Stimulated activated CD4-positive, alpha-beta T cell treated with anti-CD3 and anti-CD28 coated beads, Interleukin-1b, Interleukin-23, amount 100 ng/mL, for 1 hour (primary cell): ENCODE results near the gene KRTAP4-11.
"Not testable (repeated sequence)": the region's sequence is repeated elsewhere in the genome, so short reads cannot be mapped to it uniquely, and the experiment has no call there.

Experiments used
- DNase-seq, 2 donors: peaks; one replicate each; pipeline ENCODE4 v3.0.0-alpha.2; 2020; ENCODE audit warnings: low read depth in 2 of 2

Gene KRTAP4-11

DNA sequence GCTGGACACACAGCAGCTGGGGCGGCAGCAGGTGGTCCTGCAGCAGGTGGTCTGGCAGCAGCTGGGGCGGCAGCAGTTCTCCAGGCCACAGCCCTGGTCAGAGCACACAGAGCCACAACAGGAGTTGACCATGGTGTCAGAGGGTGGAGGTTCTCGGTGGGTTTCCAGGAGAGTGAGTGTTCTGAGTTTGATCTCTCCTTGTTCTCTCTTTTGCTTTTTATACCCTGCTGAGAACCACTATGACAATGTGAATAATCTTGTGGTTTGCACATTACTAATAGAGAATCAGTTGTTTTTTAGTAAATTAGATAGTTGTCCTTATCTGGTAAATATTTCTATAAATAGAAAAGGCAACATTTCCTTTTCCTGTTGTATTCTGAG is 5.8 kb upstream of the KRTAP4-11 start, which contains the start of gene KRTAP4-12:
Gene KRTAP4-12, minus strand, starts transcription at position 192 of the 381 bp plus-strand sequence. Its CDS starts 60 bp downstream, at position 132.
- not testable (repeated sequence) for DNase-seq

GRCh38 chr17:41123292-41123990 is 5.3 kb upstream of the KRTAP4-11 start:
- not testable (repeated sequence) for DNase-seq

- no peak for DNase-seq
Observed at GRCh38 chr17:41121742-41122141, 3.6 kb upstream of the KRTAP4-11 start.

DNA sequence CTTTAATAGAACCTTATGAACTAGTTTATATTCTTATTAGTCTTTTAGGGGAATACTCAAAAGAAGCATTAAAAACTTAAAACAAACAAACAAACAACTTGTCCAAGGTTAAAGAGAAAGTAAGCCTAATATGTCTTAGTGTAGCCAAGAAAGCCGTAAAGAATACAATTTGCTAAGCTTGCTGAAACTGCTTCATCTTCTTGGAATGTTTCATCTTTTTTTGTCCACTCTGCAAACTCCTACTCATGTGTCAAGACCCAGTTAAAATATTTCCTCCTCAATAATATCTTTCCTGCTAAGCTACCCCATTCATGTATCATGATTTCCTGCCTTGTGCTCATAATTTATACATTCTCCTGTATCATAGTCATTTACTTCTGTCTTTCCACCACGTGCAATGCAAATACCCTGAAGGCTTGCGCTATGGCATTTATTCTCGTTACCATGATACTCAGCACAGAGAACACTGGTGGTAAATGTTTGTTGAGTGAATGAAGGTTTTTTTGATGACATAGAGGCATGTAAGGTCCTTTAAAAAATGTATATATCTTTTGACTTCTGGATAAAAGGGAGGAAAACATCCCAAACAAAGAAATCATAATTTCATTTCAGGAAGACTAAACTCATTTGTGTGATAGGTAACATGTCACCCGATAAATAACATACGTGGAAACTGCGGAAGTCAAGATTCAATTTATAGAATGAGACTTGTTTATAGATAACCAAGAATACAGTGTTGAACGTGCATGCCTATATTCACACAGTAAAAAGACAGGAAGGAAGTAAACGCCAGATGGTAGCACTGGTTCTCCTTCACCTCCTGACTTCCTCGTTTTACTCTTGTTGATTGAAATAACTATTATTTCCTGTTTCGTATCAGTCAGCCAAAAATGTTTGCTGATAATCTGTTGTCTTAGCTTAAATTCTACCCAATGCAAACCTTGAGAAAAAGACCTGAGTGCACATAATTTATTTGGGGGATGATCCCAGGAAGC is 1.8 kb upstream of the KRTAP4-11 start:
- DNase-seq = not testable (repeated sequence)

DNA sequence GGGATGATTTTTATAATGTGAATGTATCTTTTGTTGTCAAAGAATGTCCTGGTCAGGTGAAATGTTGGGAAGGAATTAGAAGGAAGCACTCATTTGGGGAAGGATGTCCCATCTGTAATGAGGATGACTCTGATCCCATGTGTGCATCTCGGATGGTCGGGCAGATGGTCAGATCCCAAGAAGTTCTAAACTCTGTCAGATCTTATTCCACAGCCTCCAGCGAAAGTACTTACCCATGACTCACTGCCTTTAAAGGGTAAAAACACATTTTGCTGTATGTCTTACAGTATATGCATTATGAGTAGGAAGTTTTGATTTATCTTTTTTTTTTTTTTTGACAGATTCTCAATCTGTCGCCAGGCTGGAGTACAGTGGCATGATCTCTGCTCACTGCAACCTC is 548 bp upstream of the KRTAP4-11 start:
- no peak for DNase-seq

DNA sequence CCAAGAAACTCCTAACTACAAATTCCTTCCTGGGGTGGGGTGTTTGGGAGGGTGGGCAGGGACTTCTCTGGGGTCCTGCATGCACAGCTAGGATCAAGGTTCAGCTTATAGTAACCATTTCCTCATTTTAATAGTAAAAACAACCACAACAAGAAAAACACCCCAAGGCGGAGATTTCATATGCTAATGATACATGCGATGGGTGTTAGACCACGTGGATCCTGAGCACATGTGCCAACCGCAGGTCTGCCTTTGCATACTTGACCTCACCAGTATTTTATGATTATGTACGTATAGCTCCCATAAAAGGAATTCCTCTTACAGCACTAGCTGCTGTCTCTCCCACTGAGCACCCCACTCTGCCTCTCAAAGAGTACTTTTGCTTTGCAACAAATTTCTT is 1.9 kb downstream of the KRTAP4-11 start:
- no peak for DNase-seq

DNA sequence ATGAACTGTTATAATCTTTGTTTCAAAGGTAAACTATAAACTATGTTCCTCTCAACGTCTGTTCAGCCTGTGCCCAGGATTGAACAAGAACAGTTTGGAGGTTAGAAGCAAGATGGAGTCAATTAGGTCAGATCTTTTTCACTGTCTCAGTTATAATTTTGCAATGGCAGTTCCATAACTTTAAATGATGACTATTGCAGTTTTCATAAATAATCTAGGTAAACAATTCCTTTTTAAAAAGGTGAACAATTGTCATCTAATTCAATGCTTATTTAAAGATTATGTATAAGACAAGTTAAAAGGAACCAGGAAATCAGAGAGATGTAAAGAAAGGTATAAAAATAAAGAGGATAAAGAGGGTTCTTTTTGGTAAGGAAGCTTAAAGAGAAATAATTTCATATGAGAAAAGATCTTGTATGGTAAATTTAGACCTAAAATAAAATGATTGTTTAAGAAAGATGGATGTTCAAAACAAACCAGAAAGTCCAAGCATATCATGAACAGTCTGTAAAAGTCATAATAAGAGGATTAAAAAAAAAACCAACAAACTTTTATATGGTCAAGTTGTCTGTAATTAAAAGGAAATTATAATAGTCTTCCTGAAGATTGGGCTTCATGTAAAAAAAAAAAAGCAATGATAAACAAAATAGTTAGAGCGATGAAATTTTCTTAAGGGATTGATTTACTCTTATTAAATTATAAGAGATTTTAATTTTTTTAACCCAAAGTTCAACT is 6.9 kb downstream of the KRTAP4-11 start:
- DNase-seq = no peak

- DNase-seq = not testable (repeated sequence)
Observed at GRCh38 chr17:41108728-41109386, 9.3 kb downstream of the KRTAP4-11 start.

GRCh38 chr17:41107941-41108450 is 10.2 kb downstream of the KRTAP4-11 start:
- DNase-seq = no peak

GRCh38 chr17:41105347-41105746 is 12.8 kb downstream of the KRTAP4-11 start, which contains the start of gene KRTAP4-9:
Gene KRTAP4-9, plus strand, starts transcription at chr17:41105389. Its CDS starts 0 bp downstream, at chr17:41105389.
- not testable (repeated sequence) for DNase-seq

DNA sequence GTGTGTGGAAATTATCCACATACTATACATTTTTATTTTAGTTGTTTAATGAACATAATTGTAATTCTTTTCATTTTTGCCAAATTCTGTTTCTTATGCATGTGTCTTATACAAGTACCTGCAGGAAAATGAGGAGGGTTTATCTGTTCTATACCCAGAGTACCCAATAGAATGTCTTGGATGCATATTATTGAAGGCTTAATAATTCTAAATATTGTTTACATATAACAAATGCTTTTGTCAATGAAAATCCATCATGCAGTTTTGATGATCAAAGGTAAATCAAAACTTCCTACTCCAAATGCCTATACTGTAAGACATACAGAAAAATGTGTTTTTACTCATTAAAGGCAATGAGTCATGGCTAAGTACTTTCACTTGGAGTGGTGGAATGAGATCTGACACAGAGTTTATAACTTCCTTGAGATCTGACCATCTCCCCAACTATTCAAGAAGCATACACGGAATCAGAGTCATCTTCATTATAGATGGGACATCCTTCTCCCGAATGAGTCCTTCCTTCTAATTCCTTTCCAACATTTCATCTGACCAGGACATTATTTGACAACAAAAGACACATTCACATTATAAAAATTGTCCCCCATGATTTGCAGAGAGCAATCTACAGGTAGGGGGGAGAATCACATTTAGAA is 13.7 kb downstream of the KRTAP4-11 start:
- not testable (repeated sequence) for DNase-seq

DNA sequence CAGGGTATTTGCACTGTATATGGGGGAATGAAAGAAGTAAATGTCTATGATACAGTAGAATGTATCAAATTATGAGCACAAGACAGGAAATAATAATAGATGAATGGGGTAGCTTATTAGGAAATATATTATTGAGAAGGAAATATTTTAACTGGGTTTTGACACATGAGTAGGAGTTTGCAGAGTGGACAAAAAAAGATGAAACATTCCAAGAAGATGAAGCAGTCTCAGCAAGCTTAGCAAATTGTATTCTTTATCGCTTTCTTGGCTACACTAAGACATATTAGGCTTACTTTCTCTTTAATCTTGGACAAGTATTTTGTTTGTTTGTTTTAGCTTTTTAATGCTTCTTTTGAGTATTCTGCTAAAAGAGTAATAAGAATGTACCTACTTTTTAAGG is 14.3 kb downstream of the KRTAP4-11 start:
- no peak for DNase-seq

- no peak for DNase-seq
Observed at GRCh38 chr17:41101586-41102259, 16.4 kb downstream of the KRTAP4-11 start, which contains the start of gene KRTAP4-16. Gene KRTAP4-16, minus strand, starts transcription at chr17:41102209. Its CDS starts 0 bp downstream, at chr17:41102209.

- not testable (repeated sequence) for DNase-seq
Observed at GRCh38 chr17:41099682-41100480, 18.3 kb downstream of the KRTAP4-11 start.

- DNase-seq = no peak
Observed at GRCh38 chr17:41098481-41098880, 19.7 kb downstream of the KRTAP4-11 start.

DNA sequence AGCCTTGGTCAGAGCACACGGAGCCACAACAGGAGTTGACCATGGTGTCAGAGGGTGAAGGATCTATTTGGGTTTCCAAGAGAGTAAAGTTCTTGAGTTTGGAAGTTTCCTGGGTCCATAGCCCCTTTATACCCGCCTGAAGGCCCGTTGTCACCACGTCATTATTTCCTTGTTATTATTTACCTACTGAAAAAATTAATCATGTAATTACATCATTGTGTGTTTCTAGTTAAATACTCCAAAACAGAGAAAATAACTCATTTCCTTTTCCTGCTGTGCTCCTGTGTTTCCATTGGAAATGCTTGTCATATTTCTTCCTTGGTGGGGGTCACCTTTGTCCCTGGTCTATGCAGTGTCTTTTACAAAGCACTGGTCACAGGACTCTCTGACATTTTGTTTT is 20.1 kb downstream of the KRTAP4-11 start, which contains the start of gene KRTAP4-8:
Gene KRTAP4-8, minus strand, starts transcription at position 101 of the 400 bp plus-strand sequence. Its CDS starts 58 bp downstream, at position 43.
- DNase-seq = no peak

DNA sequence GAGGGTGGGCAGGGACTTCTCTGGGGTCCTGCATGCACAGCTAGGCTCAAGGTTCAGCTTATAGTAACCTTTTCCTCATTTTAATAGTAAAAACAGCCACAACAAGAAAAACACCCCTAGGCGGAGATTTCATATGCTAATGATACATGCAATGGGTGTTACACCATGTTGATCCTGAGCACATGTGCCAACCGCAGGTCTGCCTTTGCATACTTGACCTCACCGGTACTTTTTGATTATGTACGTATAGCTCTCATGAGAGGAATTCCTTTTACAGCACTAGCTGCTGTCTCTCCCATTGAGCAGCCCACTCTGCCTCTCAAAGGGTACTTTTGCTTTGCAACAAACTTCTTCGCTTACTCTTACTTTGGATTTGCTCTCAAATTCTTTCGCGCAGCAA is 22.1 kb downstream of the KRTAP4-11 start:
- no peak for DNase-seq

- not testable (repeated sequence) for DNase-seq
Observed at GRCh38 chr17:41088760-41089352, 29.3 kb downstream of the KRTAP4-11 start.
